SK-N-SH (cell line): ENCODE data around the gene SLITRK2. TPM values are rescaled to one million over a fixed set of nuclear protein-coding genes. Genes with fewer than 3 reads are reported as not detected.

Experiments
- CTCF ChIA-PET: fragments of 300-600, 350-600 bp; formaldehyde crosslinking; extraction: SDS; loops from one replicate; lab custom pipeline; 2021; lab: Yijun Ruan, JAX
- POLR2A ChIA-PET: fragments of 350-600 bp; sonication (Branson Sonifier 250); formaldehyde crosslinking; extraction: SDS; loops from one replicate; lab custom pipeline; 2020; ENCODE audit warnings: antibody characterized with exemption, inconsistent platforms; lab: Yijun Ruan, JAX
- DNase-seq: peaks from one replicate; pipeline ENCODE4 v3.0.0; 2012
- H2AFZ ChIP-seq: fragments of 200-600 bp; sonication (generic); 2 replicates; pipeline ENCODE4 v1.8.1; 2016; ENCODE audit warnings: antibody characterized with exemption, mild to moderate bottlenecking, low read depth
- H3F3A ChIP-seq: fragments of 200-600 bp; sonication (generic); replicated peaks from 2 replicates; pipeline ENCODE3; 2016; ENCODE audit warnings: antibody characterized with exemption, mild to moderate bottlenecking; ENCODE audit not compliant: insufficient read depth
- H3K27ac ChIP-seq, 2 experiments: fragments of 200-500 bp in 1 of 2; fragments of 200-600 bp in 1 of 2; sonication (Bioruptor generic) in 1 of 2; sonication (generic), shearing (Covaris generic) in 1 of 2; 2 replicates each; pipeline versions ENCODE4 v1.5.1 to v1.6.1; 2014 to 2016; ENCODE audit warnings: low read depth in 2 of 2, inconsistent platforms in 1 of 2, low read length in 1 of 2, mild to moderate bottlenecking in 1 of 2, mixed read lengths in 1 of 2
- H3K27me3 ChIP-seq: fragments of 200-600 bp; sonication (generic), shearing (Covaris generic); 2 replicates; pipeline ENCODE4 v1.6.1; 2016; ENCODE audit warnings: mixed run types; ENCODE audit not compliant: insufficient read depth
- H3K36me3 ChIP-seq, 2 experiments: fragments of 200-500 bp in 1 of 2; fragments of 200-600 bp in 1 of 2; sonication (Bioruptor generic) in 1 of 2; sonication (generic) in 1 of 2; replicated peaks in 1 of 2; 2 replicates each; pipeline versions ENCODE3 to v1.5.1; 2014 to 2016; ENCODE audit warnings: low read length in 1 of 2, mild to moderate bottlenecking in 1 of 2; ENCODE audit not compliant: insufficient read depth in 2 of 2, control insufficient read depth in 1 of 2
- H3K4me1 ChIP-seq, 2 experiments: fragments of 200-500 bp in 1 of 2; fragments of 200-600 bp in 1 of 2; sonication (Bioruptor generic) in 1 of 2; sonication (generic), shearing (Covaris generic) in 1 of 2; 2 replicates each; pipeline versions ENCODE4 v1.5.1 to v1.6.1; 2014 to 2016; ENCODE audit warnings: low read depth in 1 of 2, low read length in 1 of 2, mixed run types in 1 of 2; ENCODE audit not compliant: insufficient read depth in 2 of 2, control insufficient read depth in 1 of 2
- H3K4me2 ChIP-seq: fragments of 200-600 bp; sonication (generic), shearing (Covaris generic); 2 replicates; pipeline ENCODE4 v1.6.1; 2017; ENCODE audit warnings: mixed run types
- H3K4me3 ChIP-seq, 2 experiments: fragments of 200-500 bp in 1 of 2; fragments of 200-600 bp in 1 of 2; sonication (Bioruptor generic) in 1 of 2; sonication (generic), shearing (Covaris generic) in 1 of 2; 2 replicates each; pipeline versions ENCODE4 v1.5.1 to v1.8.1; 2014 to 2016; ENCODE audit warnings: low read depth in 2 of 2, inconsistent platforms in 1 of 2, low read length in 1 of 2, mild to moderate bottlenecking in 1 of 2, mixed read lengths in 1 of 2, moderate library complexity in 1 of 2
- H3K79me2 ChIP-seq: fragments of 200-600 bp; sonication (generic); 2 replicates; pipeline ENCODE4 v1.8.1; 2017; ENCODE audit warnings: mild to moderate bottlenecking; ENCODE audit not compliant: insufficient read depth
- H3K9ac ChIP-seq: fragments of 200-600 bp; sonication (generic); 2 replicates; pipeline ENCODE4 v1.6.1; 2017; ENCODE audit warnings: mixed run types
- H3K9me2 ChIP-seq: fragments of 200-600 bp; sonication (generic); 2 replicates; pipeline ENCODE4 v1.6.1; 2017; ENCODE audit warnings: mixed run types
- H3K9me3 ChIP-seq: fragments of 200-600 bp; sonication (generic); 2 replicates; pipeline ENCODE4 v1.6.1; 2017; ENCODE audit warnings: mixed run types, mild to moderate bottlenecking, moderate library complexity
- H4K20me1 ChIP-seq: fragments of 200-600 bp; sonication (generic); 2 replicates; pipeline ENCODE4 v1.6.1; 2017; ENCODE audit warnings: mild to moderate bottlenecking, mixed run types; ENCODE audit not compliant: insufficient read depth
- CHD2 ChIP-seq: fragments of 150-350 bp; IDR thresholded peaks from 2 replicates; pipeline ENCODE4 v1.6.1; 2018; ENCODE audit warnings: low read length; ENCODE audit not compliant: partially characterized antibody
- CTCF ChIP-seq: fragments of 200-600 bp; sonication (generic); IDR thresholded peaks from 2 replicates; pipeline ENCODE4 v1.6.1; 2017; ENCODE audit warnings: antibody characterized with exemption, mild to moderate bottlenecking, moderate library complexity
- EZH2phosphoT487 ChIP-seq: fragments of 200-600 bp; sonication (generic); IDR thresholded peaks from 2 replicates; pipeline ENCODE4 v1.6.1; 2017; ENCODE audit warnings: low read depth, mixed run types, mild to moderate bottlenecking, antibody characterized with exemption, moderate library complexity, borderline replicate concordance
- FOSL2 ChIP-seq: IDR thresholded peaks from 2 replicates; pipeline ENCODE4 v1.4.0; 2012; ENCODE audit warnings: low read depth, mild to moderate bottlenecking, moderate library complexity, borderline replicate concordance
- IRF3 ChIP-seq: fragments of 150-350 bp; IDR thresholded peaks from 2 replicates; pipeline ENCODE4 v1.6.1; 2016; ENCODE audit warnings: mild to moderate bottlenecking, low read depth, low read length
- MXI1 ChIP-seq: IDR thresholded peaks from 2 replicates; pipeline ENCODE4 v1.6.1; 2012; ENCODE audit warnings: mild to moderate bottlenecking, low read depth, low read length, improper control_type of control experiment
- NFIC ChIP-seq: IDR thresholded peaks from 2 replicates; pipeline ENCODE4 v1.4.0; 2012; ENCODE audit warnings: borderline replicate concordance
- PBX3 ChIP-seq: IDR thresholded peaks from 2 replicates; pipeline ENCODE4; 2012
- POLR2AphosphoS5 ChIP-seq: IDR thresholded peaks from 2 replicates; pipeline ENCODE4 v1.6.1; 2012; ENCODE audit warnings: low read depth, low read length
- RFX5 ChIP-seq: IDR thresholded peaks from 2 replicates; pipeline ENCODE4 v1.6.1; 2012; ENCODE audit warnings: mild to moderate bottlenecking, improper control_type of control experiment, low read length
- SMC3 ChIP-seq: IDR thresholded peaks from 2 replicates; pipeline ENCODE4 v1.6.1; 2012; ENCODE audit warnings: low read depth, low read length, improper control_type of control experiment
- USF2 ChIP-seq: fragments of 150-350 bp; IDR thresholded peaks from 2 replicates; pipeline ENCODE4 v1.6.1; 2017; ENCODE audit warnings: antibody characterized with exemption, low read length, low read depth, borderline replicate concordance
- WGBS: methylation state at CpG from one replicate; pipeline ENCODE4 v1.1.6; 2017; ENCODE audit warnings: low lambda C conversion rate; 5-methylcytosine and 5-hydroxymethylcytosine counted together
- polyA plus RNA-seq, 3 experiments: library from polyadenylated mRNA; depleted of rRNA; stranded (reverse); fragments of >200 nt; gene quantifications; 2 replicates each; pipeline ENCODE4 v1.2.3, GENCODE V29; 2012
- TF ChIP-seq, protein P1 (sequence below): IDR thresholded peaks from 2 replicates; pipeline ENCODE4 v1.6.1; 2012; ENCODE audit warnings: mild to moderate bottlenecking, low read depth, low read length, moderate library complexity

SLITRK2 gene
- polyA plus RNA-seq, 1 of the 3 experiments (the other 2 are of a cell fraction): not detected

GRCh38 chrX:145844886-145845285 lies 27.3 kb downstream of the SLITRK2 start:
- DNase-seq: no peak
- 5% methylated on average over 4 of the region's 7 CpGs for WGBS
- Histone ChIP-seq H4K20me1 (no peaks in the 10 kb centered on the region), H3K4me1 (no peaks in the 10 kb centered on the region), H3K4me2 (no peak overlapping the region), H3K79me2 (no peaks in the 10 kb centered on the region)
- no peak for TF ChIP-seq CHD2
- TF ChIP-seq FOSL2: no peak
- TF ChIP-seq POLR2AphosphoS5: no peak
- TF ChIP-seq, protein P1, sequence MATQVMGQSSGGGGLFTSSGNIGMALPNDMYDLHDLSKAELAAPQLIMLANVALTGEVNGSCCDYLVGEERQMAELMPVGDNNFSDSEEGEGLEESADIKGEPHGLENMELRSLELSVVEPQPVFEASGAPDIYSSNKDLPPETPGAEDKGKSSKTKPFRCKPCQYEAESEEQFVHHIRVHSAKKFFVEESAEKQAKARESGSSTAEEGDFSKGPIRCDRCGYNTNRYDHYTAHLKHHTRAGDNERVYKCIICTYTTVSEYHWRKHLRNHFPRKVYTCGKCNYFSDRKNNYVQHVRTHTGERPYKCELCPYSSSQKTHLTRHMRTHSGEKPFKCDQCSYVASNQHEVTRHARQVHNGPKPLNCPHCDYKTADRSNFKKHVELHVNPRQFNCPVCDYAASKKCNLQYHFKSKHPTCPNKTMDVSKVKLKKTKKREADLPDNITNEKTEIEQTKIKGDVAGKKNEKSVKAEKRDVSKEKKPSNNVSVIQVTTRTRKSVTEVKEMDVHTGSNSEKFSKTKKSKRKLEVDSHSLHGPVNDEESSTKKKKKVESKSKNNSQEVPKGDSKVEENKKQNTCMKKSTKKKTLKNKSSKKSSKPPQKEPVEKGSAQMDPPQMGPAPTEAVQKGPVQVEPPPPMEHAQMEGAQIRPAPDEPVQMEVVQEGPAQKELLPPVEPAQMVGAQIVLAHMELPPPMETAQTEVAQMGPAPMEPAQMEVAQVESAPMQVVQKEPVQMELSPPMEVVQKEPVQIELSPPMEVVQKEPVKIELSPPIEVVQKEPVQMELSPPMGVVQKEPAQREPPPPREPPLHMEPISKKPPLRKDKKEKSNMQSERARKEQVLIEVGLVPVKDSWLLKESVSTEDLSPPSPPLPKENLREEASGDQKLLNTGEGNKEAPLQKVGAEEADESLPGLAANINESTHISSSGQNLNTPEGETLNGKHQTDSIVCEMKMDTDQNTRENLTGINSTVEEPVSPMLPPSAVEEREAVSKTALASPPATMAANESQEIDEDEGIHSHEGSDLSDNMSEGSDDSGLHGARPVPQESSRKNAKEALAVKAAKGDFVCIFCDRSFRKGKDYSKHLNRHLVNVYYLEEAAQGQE: no peak
- TF ChIP-seq USF2: no peak
- TF ChIP-seq EZH2phosphoT487: no peak
- TF ChIP-seq SMC3: no peak
- TF ChIP-seq PBX3: no peak
- no peak for TF ChIP-seq IRF3
- TF ChIP-seq CTCF: no peak
- TF ChIP-seq NFIC: no peak
- no peak for TF ChIP-seq MXI1
- no peak for TF ChIP-seq RFX5
- TF ChIP-seq, all 33 proteins: peak for 0
- Histone ChIP-seq H3F3A (no peaks in the 10 kb centered on the region), H3K9ac (no peak overlapping the region), H3K36me3 (no peaks in the 10 kb centered on the region), H2AFZ (no peak overlapping the region), H3K4me3 (no peak overlapping the region), H3K27ac (no peak overlapping the region), H3K27me3 (no peaks in the 10 kb centered on the region), H3K9me3 (no peaks in the 10 kb centered on the region), H3K9me2 (no peaks in the 10 kb centered on the region)
- CTCF ChIA-PET: no interaction called here
- POLR2A ChIA-PET: no interaction called here
